OCI-LY1 (cell line): ENCODE results near the gene PTPRT.

Source experiments
- H2AFZ ChIP-seq: fragments of 200-600 bp; sonication (generic), shearing (Covaris generic); 2 replicates; pipeline ENCODE4 v1.6.0; 2014; ENCODE audit warnings: antibody characterized with exemption, mild to moderate bottlenecking, low read length
- H3F3A ChIP-seq: fragments of 200-600 bp; sonication (generic), shearing (Covaris generic); 2 replicates; pipeline ENCODE4 v1.6.0; 2014; ENCODE audit warnings: mild to moderate bottlenecking, antibody characterized with exemption, low read length, moderate library complexity; ENCODE audit not compliant: insufficient read depth
- H3K27ac ChIP-seq: fragments of 200-600 bp; sonication (generic); 2 replicates; pipeline ENCODE4 v1.5.1; 2014; ENCODE audit warnings: low read length, mixed run types, mild to moderate bottlenecking, low read depth; ENCODE audit not compliant: poor library complexity, severe bottlenecking
- H3K27me3 ChIP-seq: fragments of 200-600 bp; sonication (generic); 2 replicates; pipeline ENCODE4 v1.6.0; 2014; ENCODE audit warnings: antibody characterized with exemption, mild to moderate bottlenecking, low read length, moderate library complexity; ENCODE audit not compliant: insufficient read depth
- H3K36me3 ChIP-seq: fragments of 200-600 bp; sonication (generic); 2 replicates; pipeline ENCODE4 v1.6.1; 2014; ENCODE audit warnings: mild to moderate bottlenecking, antibody characterized with exemption, low read length, moderate library complexity, mixed read lengths; ENCODE audit not compliant: insufficient read depth
- H3K4me1 ChIP-seq: fragments of 200-600 bp; sonication (generic); 2 replicates; pipeline ENCODE4 v1.5.1; 2014; ENCODE audit warnings: mild to moderate bottlenecking, low read length, moderate library complexity; ENCODE audit not compliant: insufficient read depth, severe bottlenecking
- H3K4me2 ChIP-seq: fragments of 200-600 bp; sonication (generic), shearing (Covaris generic); 2 replicates; pipeline ENCODE4 v1.6.1; 2014; ENCODE audit warnings: low read length
- H3K4me3 ChIP-seq: fragments of 200-600 bp; sonication (generic); 2 replicates; pipeline ENCODE4 v1.5.1; 2014; ENCODE audit warnings: low read length, low read depth, mild to moderate bottlenecking, mixed read lengths; ENCODE audit not compliant: poor library complexity, severe bottlenecking
- H3K79me2 ChIP-seq: fragments of 200-600 bp; shearing (Covaris generic); 2 replicates; pipeline ENCODE4 v1.6.1; 2016; ENCODE audit warnings: mixed run types, low read length, mixed read lengths; ENCODE audit not compliant: insufficient read depth
- H3K9ac ChIP-seq: fragments of 200-600 bp; sonication (generic), shearing (Covaris generic); 2 replicates; pipeline ENCODE4 v1.6.1; 2014; ENCODE audit warnings: mild to moderate bottlenecking, low read length, mixed read lengths
- H3K9me2 ChIP-seq: fragments of 200-600 bp; sonication (generic), shearing (Covaris generic); 2 replicates; pipeline ENCODE4 v1.6.1; 2014; ENCODE audit warnings: low read depth, mild to moderate bottlenecking, low read length, mixed read lengths
- H3K9me3 ChIP-seq: fragments of 200-600 bp; shearing (Covaris generic); 2 replicates; pipeline ENCODE4 v1.6.1; 2014; ENCODE audit warnings: low read length, mixed read lengths
- H4K20me1 ChIP-seq: fragments of 200-600 bp; sonication (generic), shearing (Covaris generic); 2 replicates; pipeline ENCODE4 v1.6.0; 2016; ENCODE audit warnings: mild to moderate bottlenecking, low read length; ENCODE audit not compliant: insufficient read depth
- EZH2 ChIP-seq: fragments of 200-600 bp; sonication (generic), shearing (Covaris generic); IDR thresholded peaks from 2 replicates; pipeline ENCODE4 v1.8.0; 2017; ENCODE audit warnings: borderline replicate concordance, mixed run types, mild to moderate bottlenecking, antibody characterized with exemption, low read length, moderate library complexity, mixed read lengths
- TF ChIP-seq, protein P1 (sequence below): fragments of 200-600 bp; sonication (generic), shearing (Covaris generic); IDR thresholded peaks from 2 replicates; pipeline ENCODE4 v1.5.1; 2017; ENCODE audit warnings: mild to moderate bottlenecking, antibody characterized with exemption, low read length, moderate library complexity, mixed read lengths

PTPRT gene

DNA sequence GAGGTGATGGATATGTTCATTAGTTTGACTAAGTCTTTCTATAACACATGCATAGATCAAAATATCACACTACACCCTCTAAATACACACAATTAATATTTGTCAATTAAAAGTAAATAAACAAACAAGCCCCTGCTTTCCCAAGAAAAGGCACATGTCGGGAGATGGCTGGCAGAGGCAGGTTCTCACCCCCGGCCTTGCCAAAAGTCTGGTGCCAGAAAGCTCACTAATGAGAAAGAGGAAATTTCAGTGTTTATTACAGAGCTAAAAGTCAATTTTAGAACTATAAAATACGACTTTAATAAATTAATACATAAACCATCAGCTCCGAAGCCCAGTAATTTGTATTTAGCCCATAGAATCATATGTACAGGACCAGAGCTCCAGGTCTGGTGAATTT, 404.7 kb downstream of the PTPRT start:
- no peaks in the 10 kb centered on the region for H3K4me1 ChIP-seq

DNA sequence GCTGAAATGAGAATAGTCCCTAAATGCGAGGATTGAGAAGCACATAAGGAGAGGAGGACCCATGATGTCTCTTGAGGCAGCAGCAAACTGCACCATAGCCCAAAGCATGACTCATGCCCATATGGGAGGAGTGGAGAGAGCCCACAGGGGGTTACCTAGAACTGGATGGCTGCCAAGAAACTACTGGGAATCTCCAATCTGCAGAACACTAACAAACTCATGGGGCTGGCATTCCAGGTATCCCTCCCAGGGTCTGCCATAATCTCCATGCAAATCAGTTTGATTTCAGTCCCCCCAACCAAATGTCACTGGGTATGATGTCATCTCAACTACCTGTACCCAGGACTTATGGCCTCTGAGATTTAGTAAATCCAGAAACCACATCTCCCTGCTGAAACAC, 410.5 kb downstream of the PTPRT start:
- Histone ChIP-seq H3K9me2 (no peaks in the 10 kb centered on the region), H3K4me1 (no peaks in the 10 kb centered on the region), H3K4me3 (no peak overlapping the region), H3K36me3 (no peaks in the 10 kb centered on the region), H4K20me1 (no peaks in the 10 kb centered on the region), H3K27me3 (no peaks in the 10 kb centered on the region), H3K9ac (no peak overlapping the region), H3F3A (no peaks in the 10 kb centered on the region), H2AFZ (no peak overlapping the region), H3K4me2 (no peak overlapping the region), H3K79me2 (no peaks in the 10 kb centered on the region), H3K27ac (no peak overlapping the region), H3K9me3 (no peaks in the 10 kb centered on the region)
- TF ChIP-seq, protein P1, sequence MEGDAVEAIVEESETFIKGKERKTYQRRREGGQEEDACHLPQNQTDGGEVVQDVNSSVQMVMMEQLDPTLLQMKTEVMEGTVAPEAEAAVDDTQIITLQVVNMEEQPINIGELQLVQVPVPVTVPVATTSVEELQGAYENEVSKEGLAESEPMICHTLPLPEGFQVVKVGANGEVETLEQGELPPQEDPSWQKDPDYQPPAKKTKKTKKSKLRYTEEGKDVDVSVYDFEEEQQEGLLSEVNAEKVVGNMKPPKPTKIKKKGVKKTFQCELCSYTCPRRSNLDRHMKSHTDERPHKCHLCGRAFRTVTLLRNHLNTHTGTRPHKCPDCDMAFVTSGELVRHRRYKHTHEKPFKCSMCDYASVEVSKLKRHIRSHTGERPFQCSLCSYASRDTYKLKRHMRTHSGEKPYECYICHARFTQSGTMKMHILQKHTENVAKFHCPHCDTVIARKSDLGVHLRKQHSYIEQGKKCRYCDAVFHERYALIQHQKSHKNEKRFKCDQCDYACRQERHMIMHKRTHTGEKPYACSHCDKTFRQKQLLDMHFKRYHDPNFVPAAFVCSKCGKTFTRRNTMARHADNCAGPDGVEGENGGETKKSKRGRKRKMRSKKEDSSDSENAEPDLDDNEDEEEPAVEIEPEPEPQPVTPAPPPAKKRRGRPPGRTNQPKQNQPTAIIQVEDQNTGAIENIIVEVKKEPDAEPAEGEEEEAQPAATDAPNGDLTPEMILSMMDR: no peak
- TF ChIP-seq EZH2: no peak

More for the DNA sequence above, 404.7 kb downstream of the PTPRT start:
- Histone ChIP-seq H3K27ac (no peak overlapping the region), H3K79me2 (no peaks in the 10 kb centered on the region), H3K36me3 (no peaks in the 10 kb centered on the region), H3K4me2 (no peak overlapping the region), H3F3A (no peaks in the 10 kb centered on the region), H2AFZ (no peak overlapping the region), H4K20me1 (no peaks in the 10 kb centered on the region), H3K4me3 (no peak overlapping the region), H3K27me3 (no peaks in the 10 kb centered on the region), H3K9ac (no peak overlapping the region), H3K9me2 (no peaks in the 10 kb centered on the region), H3K9me3 (no peaks in the 10 kb centered on the region)
- no peak for TF ChIP-seq EZH2
- TF ChIP-seq, protein P1: no peak

DNA sequence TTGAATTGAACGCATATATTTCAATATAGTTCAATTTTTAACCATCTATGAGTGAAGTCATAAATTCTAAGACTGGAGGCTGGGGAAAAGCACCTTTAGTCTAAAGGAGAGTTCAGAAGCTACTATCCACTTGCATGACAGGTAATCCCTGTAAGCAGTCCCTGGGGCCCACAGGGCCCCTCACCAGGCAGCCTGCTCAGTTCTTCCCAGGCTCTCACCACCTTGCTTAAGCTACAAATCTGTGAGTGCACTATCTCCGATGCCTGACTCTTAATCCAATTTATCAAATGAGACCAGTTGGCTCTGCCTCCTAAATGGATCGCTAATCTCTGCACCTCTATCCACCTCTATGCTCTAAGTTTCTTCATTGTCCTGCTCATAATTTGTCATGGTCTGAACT, 413.8 kb downstream of the PTPRT start:
- H3K4me1 ChIP-seq: no peaks in the 10 kb centered on the region

More for the DNA sequence above, 413.8 kb downstream of the PTPRT start:
- H3K9me3 ChIP-seq: no peaks in the 10 kb centered on the region
- H3K4me3 ChIP-seq: no peak overlapping the region
- no peaks in the 10 kb centered on the region for H3F3A ChIP-seq
- H3K9me2 ChIP-seq: no peaks in the 10 kb centered on the region
- H3K4me2 ChIP-seq: no peak overlapping the region
- no peak overlapping the region for H2AFZ ChIP-seq
- H3K36me3 ChIP-seq: no peaks in the 10 kb centered on the region
- TF ChIP-seq, protein P1: no peak
- no peak for TF ChIP-seq EZH2
- H3K27me3 ChIP-seq: no peaks in the 10 kb centered on the region
- H3K27ac ChIP-seq: no peak overlapping the region
- no peaks in the 10 kb centered on the region for H4K20me1 ChIP-seq
- H3K9ac ChIP-seq: no peak overlapping the region
- no peaks in the 10 kb centered on the region for H3K79me2 ChIP-seq
